Suprapubic skin (tissue), 3 donors: Measurements from ENCODE around the gene SMC3.

Experiments
- CTCF ChIP-seq, 2 donors: fragments of 200-600 bp in 1 of 2; fragments of 450-650 bp in 1 of 2; sonication (generic) in 1 of 2; IDR thresholded peaks; one replicate each; pipeline ENCODE4 v1.5.1; 2016 to 2019; ENCODE audit warnings: antibody characterized with exemption in 2 of 2, mild to moderate bottlenecking in 1 of 2, moderate library complexity in 1 of 2
- EP300 ChIP-seq: sonication (generic); formaldehyde crosslinking; IDR thresholded peaks from one replicate; pipeline ENCODE4 v1.6.1; 2017; ENCODE audit warnings: antibody characterized with exemption

- TF ChIP-seq CTCF (IDR thresholded peaks at IDR 0.05) (no peak), EP300 (no peak)
These were observed at the start of gene SMC3 for GRCh38 chr10:110567201-110568054.
